NT2/D1 (cell line): ENCODE data around the gene NDUFAF7.
A peak's percentile ranks its signal among the peaks of the same experiment; 100 is the strongest.

Experiments
- DNase-seq: peaks from one replicate; pipeline ENCODE4 v3.0.0-alpha.2; 2011; ENCODE audit warnings: low read depth, low spot score
- H3K27me3 ChIP-seq: 2 replicates; pipeline ENCODE4 v1.6.0; 2011; ENCODE audit warnings: mild to moderate bottlenecking; ENCODE audit not compliant: insufficient read length, insufficient read depth
- H3K36me3 ChIP-seq: 2 replicates; pipeline ENCODE4 v1.6.1; 2011; ENCODE audit warnings: mild to moderate bottlenecking, low read length, mixed read lengths; ENCODE audit not compliant: insufficient read depth, insufficient read length
- H3K4me1 ChIP-seq: 2 replicates; pipeline ENCODE4 v1.5.1; 2011; ENCODE audit not compliant: insufficient read depth, insufficient read length
- H3K4me3 ChIP-seq: 2 replicates; pipeline ENCODE4 v1.5.1; 2011; ENCODE audit warnings: low read depth; ENCODE audit not compliant: insufficient read length
- H3K9ac ChIP-seq: 2 replicates; pipeline ENCODE4 v1.6.0; 2011; ENCODE audit warnings: low read depth; ENCODE audit not compliant: insufficient read length
- H3K9me3 ChIP-seq: 2 replicates; pipeline ENCODE4 v1.5.1; 2011; ENCODE audit warnings: mild to moderate bottlenecking, low read length; ENCODE audit not compliant: insufficient read depth
- SUZ12 ChIP-seq: IDR thresholded peaks from 2 replicates; pipeline ENCODE4 v1.6.1; 2011; ENCODE audit not compliant: insufficient read length, insufficient read depth; ENCODE audit errors: extremely low read depth
- YY1 ChIP-seq: IDR thresholded peaks from 2 replicates; pipeline ENCODE4 v1.6.1; 2011; ENCODE audit not compliant: insufficient read length, insufficient read depth
- ZNF274 ChIP-seq: IDR thresholded peaks from 2 replicates; pipeline ENCODE4 v1.6.1; 2011; ENCODE audit warnings: mild to moderate bottlenecking, low read depth, low read length

Gene NDUFAF7

DNA sequence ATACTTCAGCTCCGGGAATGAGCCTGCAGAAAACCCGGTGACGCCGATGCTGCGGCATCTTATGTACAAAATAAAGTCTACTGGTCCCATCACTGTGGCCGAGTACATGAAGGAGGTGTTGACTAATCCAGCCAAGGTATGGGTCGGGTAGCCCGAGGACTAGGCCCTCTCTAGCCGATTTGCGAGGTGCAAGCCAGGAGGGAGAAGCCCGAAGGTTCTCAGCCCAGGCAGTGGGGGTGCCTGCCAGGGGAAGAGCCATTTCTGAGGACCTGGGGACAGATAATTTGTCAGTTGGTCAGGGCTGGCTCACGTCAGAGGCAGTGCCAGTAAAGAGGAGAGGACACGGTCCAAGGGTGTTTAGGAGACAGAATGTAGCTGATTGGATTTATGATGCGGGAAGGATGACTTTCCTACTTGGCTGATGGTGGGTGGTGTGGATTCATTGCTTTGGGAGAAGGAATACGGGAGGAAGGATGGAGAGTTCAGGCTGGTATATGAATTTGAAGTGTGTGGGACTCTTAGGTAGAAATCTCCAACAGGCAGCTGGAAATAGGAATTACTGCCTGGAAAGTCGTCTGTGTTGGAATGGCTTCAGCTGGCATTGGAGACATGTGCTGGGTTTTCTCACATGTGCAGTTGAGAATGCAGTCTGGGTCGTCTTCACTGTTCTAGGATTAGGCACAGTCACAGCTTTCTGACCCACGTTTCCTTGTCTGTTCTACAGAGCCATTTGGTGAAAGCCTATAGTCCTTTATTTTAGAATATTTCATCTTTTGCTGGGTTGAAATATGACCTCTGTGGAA lies 874 bp downstream of the NDUFAF7 start:
- H3K36me3 ChIP-seq, result peaks cover 45% of the 10 kb centered on the region
- no peaks in the 10 kb centered on the region for H3K27me3 ChIP-seq
- no peaks in the 10 kb centered on the region for H3K4me1 ChIP-seq
- no peak for TF ChIP-seq SUZ12
- TF ChIP-seq ZNF274, result no peak
- no peak for TF ChIP-seq YY1
- no peaks in the 10 kb centered on the region for H3K9me3 ChIP-seq
- DNase-seq, result no peak
- peak overlapping the region; percentile 94 for H3K4me3 ChIP-seq
- peak overlapping the region; percentile 98 for H3K9ac ChIP-seq

DNA sequence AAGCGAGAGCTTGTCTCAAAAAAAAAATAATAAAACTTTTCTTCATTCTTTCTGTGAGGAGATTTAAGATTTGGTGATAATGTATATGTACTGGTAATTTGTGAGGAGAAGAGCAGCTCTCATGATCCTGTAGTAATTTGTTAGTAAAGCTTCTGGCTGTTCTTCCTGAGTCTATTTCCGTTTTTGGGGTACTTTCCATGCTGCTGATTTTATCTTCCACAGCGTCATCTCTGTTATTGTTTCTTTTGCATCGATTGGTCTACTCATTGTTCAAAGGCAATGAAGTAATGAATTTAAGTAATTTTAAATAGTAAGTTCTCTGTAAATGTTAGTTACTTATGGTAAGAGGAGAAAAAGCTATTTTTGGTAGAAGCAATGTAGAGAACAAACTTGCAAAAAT lies 12.0 kb downstream of the NDUFAF7 start:
- Histone ChIP-seq H3K4me1 (no peaks in the 10 kb centered on the region), H3K4me3 (no peak overlapping the region), H3K27me3 (no peaks in the 10 kb centered on the region), H3K9ac (no peak overlapping the region), H3K9me3 (no peaks in the 10 kb centered on the region), H3K36me3 (peaks cover 69% of the 10 kb centered on the region)
- no peak for TF ChIP-seq SUZ12
- TF ChIP-seq YY1, result no peak
- no peak for TF ChIP-seq ZNF274
- DNase-seq, result no peak

GRCh38 chr2:37244017-37244416 lies 12.6 kb downstream of the NDUFAF7 start:
- TF ChIP-seq SUZ12 (no peak), YY1 (no peak), ZNF274 (no peak)
- Histone ChIP-seq H3K27me3 (no peaks in the 10 kb centered on the region), H3K4me3 (no peak overlapping the region), H3K36me3 (peaks cover 73% of the 10 kb centered on the region), H3K9me3 (no peaks in the 10 kb centered on the region), H3K4me1 (no peaks in the 10 kb centered on the region), H3K9ac (no peak overlapping the region)
- no peak for DNase-seq

GRCh38 chr2:37244755-37245154 lies 13.3 kb downstream of the NDUFAF7 start:
- H3K9me3 ChIP-seq, result no peaks in the 10 kb centered on the region
- DNase-seq, result no peak
- H3K36me3 ChIP-seq, result peaks cover 76% of the 10 kb centered on the region
- H3K4me1 ChIP-seq, result no peaks in the 10 kb centered on the region
- no peak overlapping the region for H3K9ac ChIP-seq
- no peak for TF ChIP-seq YY1
- no peak for TF ChIP-seq ZNF274
- no peak for TF ChIP-seq SUZ12
- H3K4me3 ChIP-seq, result no peak overlapping the region
- no peaks in the 10 kb centered on the region for H3K27me3 ChIP-seq

DNA sequence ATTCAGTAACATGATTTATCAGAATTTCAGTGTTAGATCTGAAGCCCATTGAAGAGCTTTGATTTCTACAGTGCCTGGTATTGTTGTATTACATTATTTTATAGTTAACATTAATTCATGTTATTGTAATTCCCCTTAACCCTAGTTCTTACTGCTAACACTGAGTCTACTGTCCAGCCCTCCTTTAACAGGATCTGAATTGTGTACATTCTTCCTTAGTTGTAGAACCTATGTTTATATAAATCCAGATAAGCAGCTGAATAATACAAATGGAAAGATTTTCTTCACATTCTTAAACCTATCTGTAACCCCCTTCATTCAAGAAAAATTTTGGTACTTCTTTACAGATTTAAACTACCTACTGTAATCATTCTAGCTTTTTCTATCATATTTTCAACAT lies 14.7 kb downstream of the NDUFAF7 start:
- no peak overlapping the region for H3K4me3 ChIP-seq
- no peaks in the 10 kb centered on the region for H3K27me3 ChIP-seq
- no peak overlapping the region for H3K9ac ChIP-seq
- TF ChIP-seq ZNF274 (no peak), SUZ12 (no peak), YY1 (no peak)
- no peak for DNase-seq
- no peaks in the 10 kb centered on the region for H3K9me3 ChIP-seq
- H3K36me3 ChIP-seq, result peaks cover 77% of the 10 kb centered on the region
- no peaks in the 10 kb centered on the region for H3K4me1 ChIP-seq

GRCh38 chr2:37250869-37251740 lies 19.6 kb downstream of the NDUFAF7 start:
- TF ChIP-seq YY1 (no peak), ZNF274 (no peak), SUZ12 (no peak)
- no peaks in the 10 kb centered on the region for H3K4me1 ChIP-seq
- no peak overlapping the region for H3K9ac ChIP-seq
- no peak overlapping the region for H3K4me3 ChIP-seq
- no peaks in the 10 kb centered on the region for H3K27me3 ChIP-seq
- peaks cover 77% of the 10 kb centered on the region for H3K36me3 ChIP-seq
- H3K9me3 ChIP-seq, result no peaks in the 10 kb centered on the region
- DNase-seq, result no peak

- Histone ChIP-seq H3K9ac (no peak overlapping the region), H3K4me1 (no peaks in the 10 kb centered on the region), H3K9me3 (no peaks in the 10 kb centered on the region), H3K27me3 (no peaks in the 10 kb centered on the region), H3K36me3 (peaks cover 31% of the 10 kb centered on the region), H3K4me3 (no peak overlapping the region)
- no peak for DNase-seq
- no peak for TF ChIP-seq SUZ12
- no peak for TF ChIP-seq YY1
- TF ChIP-seq ZNF274, result no peak
These were observed 31.1 kb downstream of the NDUFAF7 start for GRCh38 chr2:37262522-37262921.
